ENCODE results near the gene REEP1. TPM values are rescaled to one million over a fixed set of nuclear protein-coding genes. Genes with fewer than 3 reads are reported as not detected.

Gene REEP1
- total and polyA plus RNA-seq, 7 donors = 0.23 to 98.0 (median 44.9) TPM

GRCh38 chr2:86195808-86196387 lies 141.5 kb downstream of the REEP1 start:
- Histone ChIP-seq H3K4me3 (peak overlapping the region; percentile 85 to 96 (median 90)), H3K36me3 (no peaks in the 10 kb centered on the region), H3K4me1 (peaks cover 0 to 60% (median 55%) of the 10 kb centered on the region in 4 donors), H3K9me3 (no peaks in the 10 kb centered on the region), H3K27ac (peak overlapping the region; percentile 99 to 100 (median 100)), H3K27me3 (no peaks in the 10 kb centered on the region)
- intact Hi-C loops (cut with DNase I) = loop anchor here (5.0 to 10.0 kb wide), 2 partner anchors 246 to 429 kb away; partner anchors contain the start of genes KDM3A and RNF103
- TF ChIP-seq POLR2A (IDR thresholded peaks at IDR 0.05) (no peak), POLR2AphosphoS5 (IDR thresholded peaks at IDR 0.05) (no peak), EP300 (IDR thresholded peaks at IDR 0.05) (no peak), CTCF (IDR thresholded peaks at IDR 0.05) (no peak)
- no peak for DNase-seq
- 26 to 36% methylated on average over 23 of the region's 23 CpGs for WGBS, 2 donors

- H3K27me3 ChIP-seq = no peaks in the 10 kb centered on the region
- H3K4me1 ChIP-seq = peaks cover 0 to 60% (median 55%) of the 10 kb centered on the region in 4 donors
- H3K27ac ChIP-seq = peak within 1 kb of the TSS; percentile 99 to 100 (median 100)
- intact Hi-C loops (cut with DNase I) = loop anchor here (5.0 to 10.0 kb wide), 2 partner anchors 247 to 430 kb away; partner anchors contain the start of genes KDM3A and RNF103
- peak within 1 kb of the TSS; percentile 85 to 96 (median 90) for H3K4me3 ChIP-seq
- WGBS, 2 donors = 0% methylated on average over 74 of the region's 74 CpGs
- H3K36me3 ChIP-seq = no peaks in the 10 kb centered on the region
- H3K9me3 ChIP-seq = no peaks in the 10 kb centered on the region
- peak; percentile 98 for DNase-seq
- TF ChIP-seq CTCF (IDR thresholded peaks at IDR 0.05) (no peak), POLR2A (IDR thresholded peaks at IDR 0.05) (peak; percentile 89 to 90), POLR2AphosphoS5 (IDR thresholded peaks at IDR 0.05) (peak; percentile 80 to 98 (median 92)), EP300 (IDR thresholded peaks at IDR 0.05) (peak in 2 of 4 donors; percentile 5 to 16)
Measured at GRCh38 chr2:86195055-86195807, 142.2 kb downstream of the REEP1 start, which contains the start of gene IMMT. Gene IMMT, minus strand, starts transcription at chr2:86195462. Its CDS starts 80 bp downstream, at chr2:86195382.

- Histone ChIP-seq H3K27me3 (no peaks in the 10 kb centered on the region), H3K4me1 (peaks cover 0 to 59% (median 53%) of the 10 kb centered on the region in 4 donors), H3K36me3 (no peaks in the 10 kb centered on the region), H3K27ac (peak overlapping the region; percentile 99 to 100 (median 100)), H3K4me3 (peak overlapping the region; percentile 85 to 96 (median 90)), H3K9me3 (no peaks in the 10 kb centered on the region)
- intact Hi-C loops (cut with DNase I) = loop anchor here (5.0 to 10.0 kb wide), 2 partner anchors 248 to 430 kb away; partner anchors contain the start of genes KDM3A and RNF103
- DNase-seq = no peak
- TF ChIP-seq POLR2A (IDR thresholded peaks at IDR 0.05) = no peak
- TF ChIP-seq EP300 (IDR thresholded peaks at IDR 0.05) = no peak
- peak in 1 of 4 donors; percentile 90 for TF ChIP-seq POLR2AphosphoS5 (IDR thresholded peaks at IDR 0.05)
- TF ChIP-seq CTCF (IDR thresholded peaks at IDR 0.05) = no peak
- 0% methylated on average over 17 of the region's 17 CpGs for WGBS, 2 donors
Measured at GRCh38 chr2:86194751-86195054, 142.7 kb downstream of the REEP1 start.

- Histone ChIP-seq H3K9me3 (no peaks in the 10 kb centered on the region), H3K27me3 (no peaks in the 10 kb centered on the region), H3K4me1 (peaks cover 0 to 63% (median 55%) of the 10 kb centered on the region in 4 donors), H3K27ac (peak overlapping the region; percentile 99 to 100 (median 100)), H3K36me3 (no peaks in the 10 kb centered on the region), H3K4me3 (peak overlapping the region; percentile 85 to 96 (median 90))
- intact Hi-C loops (cut with DNase I) = loop anchor here (10.0 kb wide), 1 partner anchor 431 kb away; the partner anchor contains the start of gene RNF103
- no peak for DNase-seq
- TF ChIP-seq POLR2A (IDR thresholded peaks at IDR 0.05) (no peak), POLR2AphosphoS5 (IDR thresholded peaks at IDR 0.05) (no peak), CTCF (IDR thresholded peaks at IDR 0.05) (no peak), EP300 (IDR thresholded peaks at IDR 0.05) (no peak)
- 67 to 79% methylated on average over 7 of the region's 7 CpGs for WGBS, 2 donors
Measured at GRCh38 chr2:86193901-86194567, 143.4 kb downstream of the REEP1 start.
